HG03095 (cell line): Measurements from ENCODE around the gene CHN2.

Experiments
- ATAC-seq: cut with Tn5 transposase; IDR thresholded peaks from one replicate; pipeline ENCODE4 v1.9.1; 2021; ENCODE audit warnings: moderate library complexity; ENCODE audit not compliant: unreplicated experiment

The CHN2 gene

DNA sequence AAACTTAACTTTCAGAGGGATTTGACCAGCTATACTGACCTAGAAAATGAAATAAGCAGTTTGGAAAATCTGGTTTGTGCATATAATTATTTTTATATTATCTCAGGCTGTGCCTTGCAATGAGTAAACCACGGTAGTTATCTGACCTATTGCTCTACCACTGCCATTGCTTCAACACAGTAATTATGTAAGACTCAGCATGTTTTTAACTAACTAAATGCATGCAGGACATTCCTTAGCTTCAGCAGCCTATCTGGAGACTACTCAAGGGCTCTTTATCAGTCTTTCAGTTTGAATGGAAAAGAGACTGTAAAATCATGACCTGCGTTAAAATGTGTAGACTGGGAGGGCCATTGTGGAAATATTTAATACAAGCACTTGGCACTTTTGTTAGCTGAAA lies 22.5 kb downstream of the CHN2 start:
- ATAC-seq: no peak

DNA sequence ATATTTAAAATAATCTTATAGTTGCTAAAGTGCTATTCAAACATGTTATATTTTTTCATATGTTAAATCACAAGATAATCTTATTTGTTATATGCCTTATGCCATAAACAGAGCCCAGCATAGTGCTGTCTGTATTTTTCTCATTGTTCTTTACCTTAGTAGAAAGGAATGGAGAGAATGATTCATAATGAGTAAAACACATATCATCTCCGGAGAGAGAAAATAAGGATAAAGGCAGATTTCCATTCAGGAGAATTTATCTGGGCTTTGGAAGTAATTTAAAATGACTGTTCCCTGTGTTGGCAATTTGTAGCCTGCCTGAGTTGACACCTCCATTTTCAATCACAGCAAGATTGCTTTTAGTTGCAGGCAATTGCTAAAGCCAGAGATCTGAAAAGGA lies 30.2 kb downstream of the CHN2 start:
- no peak for ATAC-seq

DNA sequence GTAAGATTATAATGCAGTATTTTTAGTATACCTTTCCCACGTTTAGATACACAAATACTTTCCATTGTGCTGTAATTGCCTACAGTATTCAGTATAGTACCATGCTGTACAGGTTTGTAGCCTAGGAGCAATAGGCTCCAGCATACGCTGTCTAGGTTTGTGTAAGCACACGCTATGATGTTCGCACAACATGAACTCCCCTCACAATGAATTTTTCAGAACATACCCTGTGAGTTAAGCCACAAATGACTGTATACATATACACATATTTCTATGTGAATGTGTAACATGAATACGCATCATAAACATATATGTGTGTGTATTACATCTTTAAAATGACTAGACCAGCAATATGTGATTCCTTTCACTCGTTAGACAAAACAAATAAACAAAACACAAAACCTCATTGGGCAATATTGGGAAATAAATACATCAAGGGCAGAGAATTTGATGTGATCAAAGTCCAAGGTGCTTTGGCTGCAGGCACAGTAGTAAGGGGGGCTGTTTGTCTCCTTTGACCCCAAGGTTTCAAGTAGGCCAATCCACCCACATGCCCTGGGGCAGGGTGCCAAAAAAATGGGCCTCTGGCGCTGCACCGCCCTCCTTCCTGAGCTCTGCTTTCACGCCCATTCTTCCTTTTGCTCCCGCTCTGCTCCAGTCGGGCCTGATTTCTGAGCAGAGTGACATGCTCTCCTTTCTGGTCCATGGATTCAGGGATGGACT lies 33.9 kb downstream of the CHN2 start:
- ATAC-seq: no peak

DNA sequence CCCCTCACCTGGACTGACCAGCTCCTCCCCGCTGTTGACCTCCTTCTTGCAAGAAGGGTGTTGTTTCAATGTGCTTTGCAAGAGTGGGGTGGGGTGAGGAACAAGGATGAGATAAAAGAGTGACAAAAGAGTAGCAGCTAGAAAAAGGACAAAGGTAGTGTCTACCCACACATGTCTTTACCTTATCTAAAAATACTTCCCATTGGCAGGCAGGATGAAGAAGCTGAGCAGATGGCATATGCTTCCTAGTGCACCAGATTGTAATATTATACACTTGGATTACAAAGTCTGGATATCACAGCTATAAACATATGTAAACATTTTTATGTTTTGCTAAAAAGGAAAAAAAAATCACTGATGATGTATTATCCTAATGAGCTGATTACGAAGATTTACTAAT lies 34.5 kb downstream of the CHN2 start:
- no peak for ATAC-seq

DNA sequence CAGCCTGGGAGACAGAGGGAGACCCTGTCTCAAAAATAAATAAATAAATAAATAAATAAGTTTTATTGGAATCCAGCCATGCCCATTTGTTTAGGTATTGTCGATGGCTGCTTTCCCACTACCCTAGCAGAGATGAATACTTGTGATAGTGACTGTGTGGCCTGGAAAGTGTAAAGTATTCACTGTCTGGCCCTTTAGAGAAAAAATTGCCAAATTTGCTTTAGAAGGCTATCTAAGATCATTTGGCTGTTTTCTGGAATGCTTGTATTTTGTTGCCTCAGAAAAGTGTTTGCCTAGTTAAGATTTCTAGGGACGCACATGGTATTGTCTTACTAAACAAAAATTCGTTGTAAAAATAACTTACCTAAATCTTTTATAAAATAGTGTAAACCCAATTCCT lies 35.4 kb downstream of the CHN2 start:
- no peak for ATAC-seq

DNA sequence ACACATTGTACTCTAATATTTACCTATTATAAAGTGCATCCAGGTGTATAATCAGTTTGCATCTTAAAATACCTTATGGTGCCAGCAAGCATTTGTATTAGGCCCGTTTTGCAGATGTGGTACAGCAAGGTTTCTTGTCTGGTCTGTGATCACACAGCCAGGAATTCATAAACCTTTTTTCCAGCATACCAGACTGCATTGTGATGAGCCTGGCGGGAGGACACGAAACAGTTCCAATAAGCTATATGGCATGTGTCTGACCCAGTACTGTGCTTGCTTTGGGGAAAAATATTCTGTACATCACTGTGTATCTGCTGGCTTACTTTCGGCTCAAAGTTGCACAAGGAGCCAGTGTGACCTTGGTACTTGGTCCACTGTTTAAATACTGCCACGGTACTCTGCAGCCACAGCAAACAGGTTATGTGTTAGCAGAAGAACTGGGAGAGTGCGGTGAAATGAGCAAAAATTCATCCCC lies 36.3 kb downstream of the CHN2 start:
- ATAC-seq: no peak

DNA sequence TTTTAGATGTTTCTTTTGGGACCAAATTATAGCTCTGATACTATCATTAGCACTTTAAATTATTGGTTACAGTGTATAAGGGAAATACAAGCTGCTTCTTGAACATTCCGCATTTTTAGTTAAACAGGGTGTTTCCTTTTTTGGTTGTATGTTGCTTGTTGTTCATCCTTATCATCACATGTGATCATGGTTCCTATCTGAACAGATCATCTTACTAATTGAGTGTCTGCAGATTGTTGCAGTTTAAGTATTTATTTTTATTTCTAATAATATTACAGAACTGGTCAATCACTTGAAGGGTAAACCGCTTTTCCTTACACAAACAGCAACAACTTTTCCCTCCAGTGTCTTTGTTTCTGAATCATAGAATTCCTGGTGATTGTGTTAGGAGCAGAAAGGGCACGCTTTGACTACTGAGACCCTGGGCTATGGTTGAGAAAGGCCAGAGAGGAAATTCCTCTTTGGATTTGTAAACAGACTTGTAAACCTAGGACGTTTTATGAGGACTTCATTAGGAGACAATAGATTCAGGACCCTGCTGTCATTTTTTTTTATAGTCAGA lies 37.2 kb downstream of the CHN2 start:
- ATAC-seq: no peak

DNA sequence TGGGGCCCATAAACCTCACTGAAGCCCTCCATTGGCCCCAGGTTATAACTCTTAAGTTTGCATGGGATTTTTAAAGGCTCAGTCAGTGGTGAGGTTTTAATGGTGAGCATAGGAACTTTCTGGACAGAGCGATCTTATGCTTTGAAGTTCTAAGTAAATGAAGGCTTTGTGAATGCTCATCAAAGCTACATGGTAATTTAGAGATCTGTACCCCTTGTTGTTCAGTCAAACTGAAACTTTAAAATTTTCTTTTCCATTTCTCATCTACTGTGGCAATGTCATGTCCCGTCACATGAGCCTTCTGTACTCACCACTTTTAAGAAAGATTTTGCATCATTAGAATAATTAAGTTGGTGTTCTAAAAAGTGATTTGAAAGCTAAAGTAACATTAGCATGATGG lies 39.9 kb downstream of the CHN2 start:
- no peak for ATAC-seq

DNA sequence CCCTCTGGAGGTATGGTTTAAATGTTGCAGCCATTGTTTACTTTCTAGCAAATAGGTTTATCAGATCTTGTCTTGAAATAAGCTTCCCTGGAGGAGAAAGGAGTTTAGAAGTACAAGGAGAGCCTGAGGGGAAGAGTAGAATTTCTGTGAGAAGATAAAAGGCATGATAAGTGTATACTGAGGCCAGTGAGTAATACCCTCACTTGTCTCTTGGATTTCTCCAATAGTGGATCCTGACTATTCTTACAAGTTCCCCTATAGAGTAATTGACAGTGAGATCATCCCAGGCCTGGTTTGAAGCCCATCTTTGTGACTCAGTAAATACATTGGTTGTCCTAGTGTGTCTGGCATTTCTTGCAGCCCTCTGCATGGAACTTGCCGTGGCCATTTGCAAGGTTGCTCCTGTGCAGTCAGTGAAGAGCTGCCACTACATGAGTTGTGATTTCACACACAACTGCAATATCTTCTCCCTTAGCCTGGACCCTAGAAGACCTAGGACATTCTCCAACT lies 41.6 kb downstream of the CHN2 start:
- ATAC-seq: no peak

DNA sequence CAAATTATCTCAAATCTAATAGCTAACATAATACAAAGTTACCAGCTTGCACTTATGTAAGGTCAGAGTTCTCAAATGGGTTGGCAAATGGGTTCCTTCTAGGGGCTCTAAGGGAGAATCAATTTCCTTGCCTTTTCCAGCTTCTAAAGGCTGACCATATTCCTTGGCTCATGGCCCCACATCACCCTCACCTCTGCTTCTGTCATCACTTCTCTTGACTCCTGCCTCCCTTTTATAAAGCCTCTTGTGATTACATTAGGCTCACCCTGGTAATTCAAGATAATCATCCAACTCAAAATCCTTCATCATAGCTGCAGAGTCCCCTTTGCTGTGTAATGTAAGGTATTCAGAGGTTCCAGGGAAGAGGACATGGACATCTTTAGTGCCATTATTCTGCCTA lies 42.1 kb downstream of the CHN2 start:
- ATAC-seq: no peak

DNA sequence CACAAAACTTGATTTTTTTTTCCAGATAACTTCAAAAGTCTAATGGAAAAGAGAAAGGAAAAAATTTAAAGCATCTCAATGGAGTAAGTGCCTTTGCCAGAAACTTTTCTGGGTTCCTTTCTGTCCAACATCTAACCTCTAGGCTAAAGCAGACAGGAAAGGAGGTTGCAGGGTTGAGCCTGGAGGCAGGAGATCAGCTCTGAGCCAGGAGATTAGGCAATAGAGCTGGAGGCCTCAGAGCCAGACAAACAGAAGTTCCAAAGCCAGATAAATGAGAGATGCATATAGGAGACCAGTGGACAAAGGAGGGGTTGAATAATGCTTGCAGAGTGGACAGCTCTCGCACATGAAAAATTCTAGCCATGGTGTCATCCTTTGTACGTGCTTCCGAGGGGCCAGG lies 42.9 kb downstream of the CHN2 start:
- ATAC-seq: no peak

DNA sequence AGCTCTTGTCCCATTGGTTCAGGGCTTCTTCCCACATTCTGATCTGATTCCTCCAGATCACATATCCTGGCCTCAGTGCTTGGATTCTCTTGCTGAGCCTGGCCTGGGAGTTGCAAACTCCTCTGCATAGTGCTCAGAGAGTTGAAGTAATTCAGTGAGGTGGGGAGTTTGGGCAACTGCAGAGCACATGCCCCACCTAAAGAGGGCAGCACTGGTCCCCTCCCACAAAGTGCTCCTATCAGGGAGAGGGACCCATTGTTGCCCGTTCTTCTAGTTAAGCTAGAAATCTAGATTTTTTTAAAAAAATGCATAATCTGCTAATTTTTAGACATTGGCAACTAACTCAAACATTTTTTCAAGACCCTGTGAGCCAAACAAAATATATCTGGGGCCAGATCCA lies 45.1 kb downstream of the CHN2 start:
- no peak for ATAC-seq

DNA sequence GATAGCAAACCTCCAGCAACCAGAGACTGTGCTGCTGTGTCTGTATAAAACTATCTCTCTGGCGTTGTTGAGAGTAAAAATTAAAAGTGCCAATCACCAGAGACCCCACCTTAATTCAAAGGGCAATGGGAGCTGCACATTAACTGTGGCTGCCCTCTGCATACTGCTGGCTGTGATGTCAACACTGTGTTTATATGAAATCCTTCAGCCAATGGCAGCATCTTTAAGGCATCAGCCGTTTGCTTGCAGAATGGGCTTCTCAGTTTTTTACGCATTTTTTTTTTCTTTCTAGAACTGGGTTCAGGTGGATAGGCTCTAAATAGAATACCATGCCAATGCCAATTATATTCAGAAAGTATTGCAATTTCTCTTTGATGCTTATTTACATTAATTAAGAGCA lies 47.7 kb downstream of the CHN2 start:
- no peak for ATAC-seq

DNA sequence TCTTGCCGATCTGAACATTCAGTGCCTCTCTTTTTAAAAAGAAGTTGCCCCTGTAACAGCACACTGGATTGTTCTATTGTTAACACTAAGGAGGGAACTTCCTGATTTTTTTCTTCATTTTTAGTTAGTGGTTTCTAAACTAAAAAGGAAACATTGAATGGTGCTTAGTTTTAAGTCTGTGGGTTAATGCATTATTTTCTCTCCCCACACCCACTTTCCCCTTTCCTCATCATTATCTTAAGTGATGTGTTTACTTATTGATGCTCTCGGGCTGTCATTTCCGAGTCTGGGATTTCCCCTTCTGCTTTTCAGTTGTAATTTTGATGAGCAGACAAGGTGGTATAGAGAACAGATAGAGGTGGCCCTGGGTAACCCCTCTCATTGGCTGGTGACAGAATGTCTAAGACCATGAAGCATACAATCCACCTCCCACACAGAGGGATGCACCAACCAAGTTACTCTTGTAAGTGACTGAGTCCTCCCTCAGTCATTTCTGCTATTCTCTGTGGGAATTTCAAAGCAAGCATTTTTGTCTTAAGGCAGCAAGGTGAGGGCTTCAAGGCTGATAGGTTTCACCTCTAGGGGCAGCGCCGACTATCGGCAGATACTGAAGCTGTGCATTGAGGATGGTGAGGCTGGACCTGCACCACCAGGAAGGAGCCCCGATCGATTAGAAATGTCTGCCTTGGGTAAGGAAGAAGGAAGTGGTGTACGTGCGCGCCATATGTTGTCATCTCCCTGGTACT lies 49.5 kb downstream of the CHN2 start:
- ATAC-seq: no peak

DNA sequence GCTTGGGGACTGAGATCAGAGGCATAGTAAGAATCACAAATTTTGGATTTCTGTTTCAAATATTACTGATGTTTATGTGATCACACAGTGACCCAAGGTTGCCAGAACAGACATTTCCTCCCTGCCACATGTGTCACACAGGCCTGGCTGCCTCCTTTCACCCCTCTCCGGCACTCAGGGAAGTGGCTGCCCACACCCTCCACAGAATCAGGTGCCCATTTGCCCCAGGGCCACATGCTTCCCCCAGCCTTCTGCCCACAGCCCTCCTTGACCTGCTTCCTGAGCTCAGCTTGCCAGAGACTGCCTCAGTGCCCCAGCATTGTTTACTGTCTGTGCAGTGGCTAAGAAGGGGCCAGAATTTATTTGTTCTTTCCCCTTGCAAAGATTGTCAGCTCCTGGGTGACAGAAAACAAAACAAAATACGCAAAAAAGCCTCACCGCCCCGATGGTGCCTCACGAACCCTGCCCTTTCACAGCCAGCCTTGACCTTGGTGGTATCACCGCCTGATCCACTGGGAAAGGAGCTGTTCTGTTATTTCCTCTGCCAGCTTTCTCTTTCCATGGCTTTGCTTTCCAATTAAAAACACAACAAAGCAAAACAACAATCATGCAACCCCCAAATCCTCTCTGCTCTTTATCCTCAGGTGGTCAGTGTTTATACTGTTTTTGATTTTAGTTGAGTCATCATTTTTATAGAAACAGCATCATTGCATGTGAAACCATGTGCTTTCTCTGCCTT lies 52.8 kb downstream of the CHN2 start:
- no peak for ATAC-seq

DNA sequence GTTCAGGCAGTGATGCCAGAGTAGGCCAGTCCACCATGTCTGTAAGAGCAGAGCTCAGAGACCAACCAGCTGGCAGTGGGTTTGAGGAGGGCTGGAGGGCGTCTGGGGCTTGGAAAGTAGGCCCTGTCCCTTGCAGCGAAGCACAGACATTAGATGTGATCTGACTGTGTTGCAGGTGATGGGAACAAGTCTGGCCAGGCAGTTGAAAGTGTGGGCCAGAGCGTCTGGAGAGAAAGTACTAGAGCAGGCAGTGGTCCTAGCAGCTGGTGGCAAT lies 53.3 kb downstream of the CHN2 start:
- no peak for ATAC-seq

DNA sequence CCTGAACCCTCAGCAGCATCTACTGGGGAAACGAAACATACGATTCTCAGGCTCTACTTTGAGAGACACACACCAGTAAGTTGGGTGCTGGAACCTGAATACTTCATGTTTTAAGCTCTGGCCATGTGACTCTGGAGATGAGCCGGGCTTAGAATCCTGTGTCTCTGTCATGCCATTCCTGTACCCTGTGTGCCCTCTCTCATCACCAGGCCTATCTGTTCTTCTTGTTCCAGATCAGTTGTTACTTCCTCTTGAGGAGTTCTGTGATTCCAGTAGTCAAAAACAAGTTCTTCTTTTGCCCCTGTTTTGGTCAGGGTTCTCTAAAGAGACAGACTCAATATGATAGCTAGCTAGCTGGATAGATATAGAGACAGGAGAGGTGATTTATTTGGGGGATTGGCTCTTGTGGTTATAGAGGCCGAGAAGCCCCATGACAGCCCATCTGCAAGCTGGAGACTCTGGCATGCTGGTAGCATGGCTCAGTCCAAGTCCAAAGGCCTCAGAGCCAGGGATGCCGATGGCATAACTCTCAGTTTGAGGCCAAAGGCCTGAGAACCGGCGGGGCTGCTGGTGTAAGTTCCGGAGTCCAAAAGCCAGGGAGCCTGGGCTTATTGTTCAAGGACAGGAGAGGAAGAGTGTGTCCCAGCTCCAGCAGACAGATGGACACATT lies 54.3 kb downstream of the CHN2 start:
- ATAC-seq: no peak

DNA sequence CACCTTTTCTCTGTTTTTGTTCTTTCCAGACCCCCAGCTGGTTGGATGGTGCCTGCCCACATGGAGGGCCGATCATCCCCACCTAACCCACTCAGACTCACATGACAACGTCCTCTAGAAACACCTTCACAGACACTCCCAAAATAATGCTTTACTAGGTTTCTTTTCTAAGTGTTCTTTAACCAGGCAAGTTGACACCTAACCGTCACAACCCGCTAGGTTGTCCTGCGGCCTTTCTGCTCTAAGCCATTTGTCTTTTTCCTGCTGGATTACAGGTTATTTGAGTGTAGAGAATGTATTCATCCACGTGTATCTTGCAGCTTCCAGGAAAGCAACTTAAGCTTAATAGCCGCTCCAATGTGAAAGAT lies 54.8 kb downstream of the CHN2 start:
- no peak for ATAC-seq

DNA sequence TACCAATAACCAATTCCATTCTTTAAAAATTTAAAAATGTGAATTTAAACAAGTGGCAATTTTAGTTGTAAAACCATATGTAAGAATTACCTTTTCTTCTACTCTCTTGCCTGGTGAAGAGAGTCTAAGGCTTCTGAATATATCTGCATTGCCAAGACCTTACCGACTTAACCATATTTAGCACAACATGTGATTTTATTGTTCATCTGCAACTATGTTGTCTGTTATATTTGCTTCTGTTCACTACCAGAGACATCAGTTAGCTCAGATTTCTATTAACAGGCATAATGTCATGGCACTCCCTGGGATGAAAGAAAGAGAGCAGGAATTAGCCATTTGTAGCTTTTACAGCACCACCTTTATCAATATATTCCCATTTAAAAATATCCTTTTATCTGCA lies 55.3 kb downstream of the CHN2 start:
- ATAC-seq: no peak

DNA sequence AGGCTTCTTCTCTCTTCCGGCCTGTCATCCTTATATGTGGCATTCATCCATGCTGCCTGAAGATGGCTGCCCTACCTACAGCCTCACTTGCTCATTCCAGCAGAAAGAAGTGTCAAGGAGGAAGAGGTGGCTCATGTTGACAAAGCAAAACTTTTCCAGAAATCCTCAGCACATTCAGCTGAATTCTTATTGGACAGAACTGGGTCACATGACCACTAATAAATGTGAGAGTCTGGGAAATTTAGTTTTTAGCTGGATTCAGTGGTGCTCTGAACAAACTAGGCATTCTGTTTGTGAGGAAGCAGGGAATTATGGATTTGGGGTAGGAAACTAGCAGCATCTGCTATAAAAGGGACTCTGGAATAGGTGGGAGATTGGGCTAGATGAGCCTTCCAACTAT lies 58.6 kb downstream of the CHN2 start:
- no peak for ATAC-seq

DNA sequence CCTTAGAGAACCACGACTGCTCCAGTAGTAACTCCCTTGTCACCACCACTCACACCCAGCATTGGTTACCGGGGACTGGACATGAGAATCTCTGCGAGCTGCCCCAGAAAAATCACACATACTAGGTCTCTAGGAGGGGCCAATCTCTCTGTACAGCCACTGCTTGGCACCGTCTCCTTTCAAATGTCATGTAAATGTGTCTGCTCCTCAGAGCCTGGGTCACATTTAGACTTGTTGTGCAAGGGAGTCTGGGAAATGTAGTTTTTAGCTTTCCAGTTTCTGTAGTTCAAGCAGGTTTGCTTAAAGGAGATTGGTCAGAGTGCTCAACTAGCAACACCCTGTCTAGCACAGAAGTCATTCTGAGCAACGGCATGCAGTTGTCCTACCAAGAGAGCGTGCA lies 60.0 kb downstream of the CHN2 start:
- ATAC-seq: no peak
